PC-3 (cell line): ENCODE results near the gene KCNH1. TPM values are rescaled to one million over a fixed set of nuclear protein-coding genes. Genes with fewer than 3 reads are reported as not detected.

Source experiments
- ATAC-seq: fragments of 200-7000 bp; cut with Tn5 transposase; 2 replicates; pipeline ENCODE4 v1.9.1; 2020; ENCODE audit warnings: mild to moderate bottlenecking, moderate library complexity
- BruUV-seq: library from RNA; stranded (reverse); fragments of 400-500 nt; replicated peaks from 2 replicates; lab custom pipeline; 2021; lab: Mats Ljungman, UMichigan
- CTCF ChIA-PET: fragments of 300-600 bp; sonication (Branson Sonifier 250); formaldehyde crosslinking; loops from one replicate; lab custom pipeline; 2022; ENCODE audit warnings: antibody characterized with exemption; lab: Charles Lee
- POLR2A ChIA-PET: fragments of 300-600 bp; sonication (Branson Sonifier 250); formaldehyde crosslinking; loops from one replicate; lab custom pipeline; 2022; ENCODE audit warnings: antibody characterized with exemption; ENCODE audit not compliant: unreplicated experiment; lab: Charles Lee
- DNase-seq: peaks from one replicate; pipeline ENCODE4 v3.0.0-alpha.2; 2015
- H2AFZ ChIP-seq: fragments of 300-600 bp; sonication (generic); 2 replicates; pipeline ENCODE4 v1.6.0; 2016; ENCODE audit warnings: antibody characterized with exemption, low read length
- H3F3A ChIP-seq: fragments of 300-600 bp; sonication (generic); one replicate; pipeline ENCODE4 v1.6.0; 2017; ENCODE audit warnings: antibody characterized with exemption, low read length, control low read depth, mild to moderate bottlenecking; ENCODE audit not compliant: unreplicated experiment
- H3K27ac ChIP-seq: fragments of 300-600 bp; sonication (generic); 2 replicates; pipeline ENCODE4 v1.5.1; 2016; ENCODE audit warnings: mild to moderate bottlenecking, low read length
- H3K27me3 ChIP-seq: fragments of 300-600 bp; sonication (generic); 2 replicates; pipeline ENCODE4 v1.6.1; 2016; ENCODE audit warnings: low read length, mixed read lengths
- H3K36me3 ChIP-seq: fragments of 300-600 bp; sonication (generic); 2 replicates; pipeline ENCODE4 v1.6.1; 2016; ENCODE audit warnings: low read depth, mixed run types, low read length, mixed read lengths
- H3K4me1 ChIP-seq: fragments of 300-600 bp; sonication (generic); 2 replicates; pipeline ENCODE4 v1.5.1; 2016; ENCODE audit warnings: low read length; ENCODE audit not compliant: insufficient read depth
- H3K4me2 ChIP-seq: fragments of 300-600 bp; sonication (generic); 2 replicates; pipeline ENCODE4 v1.6.0; 2016; ENCODE audit warnings: low read length
- H3K4me3 ChIP-seq: fragments of 300-600 bp; sonication (generic); 2 replicates; pipeline ENCODE4 v1.5.1; 2016; ENCODE audit warnings: mild to moderate bottlenecking, low read length, mixed read lengths
- H3K79me2 ChIP-seq: fragments of 300-600 bp; sonication (generic); 2 replicates; pipeline ENCODE4 v1.6.1; 2017; ENCODE audit warnings: low read length, mixed read lengths
- H3K9ac ChIP-seq: fragments of 300-600 bp; sonication (generic); 2 replicates; pipeline ENCODE4 v1.6.0; 2016; ENCODE audit warnings: mild to moderate bottlenecking, low read length
- H3K9me2 ChIP-seq: fragments of 300-600 bp; sonication (generic); replicated peaks from 2 replicates; pipeline ENCODE4 v1.6.1; 2016; ENCODE audit warnings: mixed run types, low read length, mixed read lengths
- H3K9me3 ChIP-seq: fragments of 300-600 bp; sonication (generic); 2 replicates; pipeline ENCODE4 v1.6.1; 2016; ENCODE audit warnings: low read length, mixed read lengths
- H4K20me1 ChIP-seq: fragments of 300-600 bp; sonication (generic); 2 replicates; pipeline ENCODE4 v1.6.1; 2016; ENCODE audit warnings: low read length, mixed read lengths
- EZH2 ChIP-seq: fragments of 300-600 bp; sonication (generic); IDR thresholded peaks from one replicate; pipeline ENCODE4 v1.6.1; 2017; ENCODE audit warnings: antibody characterized with exemption, mild to moderate bottlenecking, low read length; ENCODE audit not compliant: unreplicated experiment
- EZH2phosphoT487 ChIP-seq: fragments of 300-600 bp; sonication (generic); IDR thresholded peaks from 2 replicates; pipeline ENCODE4 v1.6.1; 2018; ENCODE audit warnings: mild to moderate bottlenecking, antibody characterized with exemption, low read length, borderline replicate concordance
- intact Hi-C: fragments of 100-400 bp; cut with micrococcal nuclease; formaldehyde crosslinking; loops from 2 replicates; pipeline ENCODE4 v1.9.0; 2023
- total RNA-seq: library from RNA; depleted of rRNA; stranded (reverse); fragments of >200 nt; gene quantifications from 2 replicates; pipeline ENCODE4 v1.2.3, GENCODE V29; 2014
- TF ChIP-seq, protein P1 (sequence below): fragments of 300-600 bp; sonication (generic); conservative IDR thresholded peaks from 2 replicates; pipeline ENCODE4 v1.5.1; 2017; ENCODE audit warnings: antibody characterized with exemption, low read depth, mild to moderate bottlenecking, low read length

Gene KCNH1
- total RNA-seq, 1 experiment from 2014 or later = not detected

- Histone ChIP-seq H3K4me1 (no peaks in the 10 kb centered on the region), H4K20me1 (no peaks in the 10 kb centered on the region), H3K9me3 (no peaks in the 10 kb centered on the region), H3K4me2 (no peak overlapping the region), H3K9me2 (no peaks in the 10 kb centered on the region), H2AFZ (no peak overlapping the region), H3K9ac (no peak overlapping the region), H3K79me2 (no peaks in the 10 kb centered on the region), H3K27ac (no peak overlapping the region), H3K27me3 (no peaks in the 10 kb centered on the region), H3K36me3 (no peaks in the 10 kb centered on the region), H3K4me3 (no peak overlapping the region), H3F3A (no peaks in the 10 kb centered on the region)
- ChIA-PET CTCF (no interaction called here), POLR2A (no interaction called here)
- DNase-seq = no peak
- intact Hi-C loops = no loop called here
- no TSS peak for BruUV-seq
- no peak for ATAC-seq
- no peak for TF ChIP-seq EZH2phosphoT487
- TF ChIP-seq EZH2 = no peak
- TF ChIP-seq, protein P1, sequence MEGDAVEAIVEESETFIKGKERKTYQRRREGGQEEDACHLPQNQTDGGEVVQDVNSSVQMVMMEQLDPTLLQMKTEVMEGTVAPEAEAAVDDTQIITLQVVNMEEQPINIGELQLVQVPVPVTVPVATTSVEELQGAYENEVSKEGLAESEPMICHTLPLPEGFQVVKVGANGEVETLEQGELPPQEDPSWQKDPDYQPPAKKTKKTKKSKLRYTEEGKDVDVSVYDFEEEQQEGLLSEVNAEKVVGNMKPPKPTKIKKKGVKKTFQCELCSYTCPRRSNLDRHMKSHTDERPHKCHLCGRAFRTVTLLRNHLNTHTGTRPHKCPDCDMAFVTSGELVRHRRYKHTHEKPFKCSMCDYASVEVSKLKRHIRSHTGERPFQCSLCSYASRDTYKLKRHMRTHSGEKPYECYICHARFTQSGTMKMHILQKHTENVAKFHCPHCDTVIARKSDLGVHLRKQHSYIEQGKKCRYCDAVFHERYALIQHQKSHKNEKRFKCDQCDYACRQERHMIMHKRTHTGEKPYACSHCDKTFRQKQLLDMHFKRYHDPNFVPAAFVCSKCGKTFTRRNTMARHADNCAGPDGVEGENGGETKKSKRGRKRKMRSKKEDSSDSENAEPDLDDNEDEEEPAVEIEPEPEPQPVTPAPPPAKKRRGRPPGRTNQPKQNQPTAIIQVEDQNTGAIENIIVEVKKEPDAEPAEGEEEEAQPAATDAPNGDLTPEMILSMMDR = no peak
These were observed 198.0 kb downstream of the KCNH1 start for GRCh38 chr1:210935905-210936304.

- intact Hi-C loops = no loop called here
- no peaks in the 10 kb centered on the region for H3K4me1 ChIP-seq
- DNase-seq = no peak
- H4K20me1 ChIP-seq = no peaks in the 10 kb centered on the region
- H3F3A ChIP-seq = no peaks in the 10 kb centered on the region
- no peaks in the 10 kb centered on the region for H3K9me3 ChIP-seq
- no peaks in the 10 kb centered on the region for H3K9me2 ChIP-seq
- H3K27me3 ChIP-seq = no peaks in the 10 kb centered on the region
- no peak overlapping the region for H3K4me2 ChIP-seq
- H3K79me2 ChIP-seq = no peaks in the 10 kb centered on the region
- H3K4me3 ChIP-seq = no peak overlapping the region
- H2AFZ ChIP-seq = no peak overlapping the region
- POLR2A ChIA-PET = no interaction called here
- no peak for TF ChIP-seq EZH2
- no peak for TF ChIP-seq EZH2phosphoT487
- TF ChIP-seq, protein P1 = no peak
- CTCF ChIA-PET = no interaction called here
- H3K36me3 ChIP-seq = no peaks in the 10 kb centered on the region
- H3K27ac ChIP-seq = no peak overlapping the region
- ATAC-seq = no peak
- no peak overlapping the region for H3K9ac ChIP-seq
- BruUV-seq = no TSS peak
These were observed 201.8 kb downstream of the KCNH1 start for GRCh38 chr1:210932104-210932503.

GRCh38 chr1:210922666-210923065, 211.3 kb downstream of the KCNH1 start:
- BruUV-seq = no TSS peak
- Histone ChIP-seq H3K27me3 (peaks cover 14% of the 10 kb centered on the region), H4K20me1 (no peaks in the 10 kb centered on the region), H3K9me2 (no peaks in the 10 kb centered on the region), H3K79me2 (no peaks in the 10 kb centered on the region), H3K4me1 (no peaks in the 10 kb centered on the region), H3K9me3 (no peaks in the 10 kb centered on the region), H3K36me3 (no peaks in the 10 kb centered on the region), H3K4me2 (no peak overlapping the region), H2AFZ (no peak overlapping the region), H3K9ac (no peak overlapping the region), H3K4me3 (no peak overlapping the region), H3K27ac (no peak overlapping the region), H3F3A (no peaks in the 10 kb centered on the region)
- no peak for DNase-seq
- TF ChIP-seq EZH2phosphoT487 = no peak
- no peak for TF ChIP-seq EZH2
- TF ChIP-seq, protein P1 = no peak
- ATAC-seq = no peak
- intact Hi-C loops = no loop called here
- CTCF ChIA-PET = no interaction called here
- POLR2A ChIA-PET = no interaction called here
